GM13976 (cell line): ENCODE results near the gene SNX14.

Experiments used
- DNase-seq: peaks from one replicate; pipeline ENCODE4 v3.0.0; 2012; ENCODE audit warnings: low spot score
- CTCF ChIP-seq: IDR thresholded peaks from 2 replicates; pipeline ENCODE4 v1.5.1; 2012; ENCODE audit warnings: borderline replicate concordance, mild to moderate bottlenecking; ENCODE audit not compliant: insufficient read depth; ENCODE audit errors: extremely low read depth, missing control alignments, control extremely low read depth
- in situ Hi-C: fragments of 300-500 bp; cut with MboI; formaldehyde crosslinking; loops from one replicate; pipeline ENCODE4 v1.12.0; 2022; ENCODE audit warnings: low sequenced_read_pairs, mixed read lengths, inconsistent platforms; ENCODE audit not compliant: unreplicated experiment

SNX14 gene

GRCh38 chr6:85490516-85491248, 103.0 kb downstream of the SNX14 start:
- no peak for TF ChIP-seq CTCF
- DNase-seq, result no peak

GRCh38 chr6:85484948-85485347, 108.7 kb downstream of the SNX14 start:
- in situ Hi-C loops, result loop anchor here (5.0 kb wide), 1 partner anchor 133 kb away; no protein-coding TSS in a partner anchor
- no peak for DNase-seq

More at GRCh38 chr6:85490516-85491248, 103.0 kb downstream of the SNX14 start:
- in situ Hi-C loops, result no loop called here

GRCh38 chr6:85483846-85484245, 109.8 kb downstream of the SNX14 start:
- in situ Hi-C loops, result loop anchor here (5.0 kb wide), 1 partner anchor 132 kb away; no protein-coding TSS in a partner anchor
- no peak for DNase-seq
- no peak for TF ChIP-seq CTCF

More at GRCh38 chr6:85484948-85485347, 108.7 kb downstream of the SNX14 start:
- TF ChIP-seq CTCF, result no peak

- in situ Hi-C loops, result loop anchor here (5.0 kb wide), 1 partner anchor 131 kb away; no protein-coding TSS in a partner anchor
- peak; percentile 55 for DNase-seq
Observed at GRCh38 chr6:85482905-85483700, 110.6 kb downstream of the SNX14 start.

GRCh38 chr6:85482206-85482904, 111.3 kb downstream of the SNX14 start:
- no peak for TF ChIP-seq CTCF
- DNase-seq, result no peak
- in situ Hi-C loops, result loop anchor here (5.0 kb wide), 1 partner anchor 130 kb away; no protein-coding TSS in a partner anchor

More at GRCh38 chr6:85482905-85483700, 110.6 kb downstream of the SNX14 start:
- TF ChIP-seq CTCF, result peak; percentile 98

GRCh38 chr6:85479208-85479607, 114.5 kb downstream of the SNX14 start:
- TF ChIP-seq CTCF, result no peak
- in situ Hi-C loops, result no loop called here
- no peak for DNase-seq
